Astrocyte (in vitro differentiated cells and primary cell): ENCODE data around the gene SLC18A2. TPM values are rescaled to one million over a fixed set of nuclear protein-coding genes. Genes with fewer than 3 reads are reported as not detected.

Experiments
- DNase-seq: peaks from one replicate; pipeline ENCODE4 v3.0.0-alpha.2; 2010; ENCODE audit warnings: low read depth
- FAIRE-seq: peaks from 2 replicates; lab custom pipeline; 2011; peaks lifted over from hg19 to GRCh38; lab: Jason Lieb, UNC
- H2AFZ ChIP-seq: 2 replicates; pipeline ENCODE4 v1.6.0; 2012; ENCODE audit warnings: low read depth, low read length, inconsistent platforms
- H3K27ac ChIP-seq: 2 replicates; pipeline ENCODE4 v1.5.1; 2011; ENCODE audit warnings: low read depth, low read length, inconsistent platforms
- H3K27me3 ChIP-seq: 2 replicates; pipeline ENCODE4 v1.6.0; 2011; ENCODE audit warnings: low read length, inconsistent platforms; ENCODE audit not compliant: insufficient read depth
- H3K36me3 ChIP-seq: 2 replicates; pipeline ENCODE4 v1.5.1; 2011; ENCODE audit warnings: low read length, inconsistent platforms; ENCODE audit not compliant: insufficient read depth
- H3K4me1 ChIP-seq: 2 replicates; pipeline ENCODE4 v1.5.1; 2011; ENCODE audit warnings: low read length, inconsistent platforms; ENCODE audit not compliant: insufficient read depth
- H3K4me2 ChIP-seq: 2 replicates; pipeline ENCODE4 v1.6.0; 2012; ENCODE audit warnings: low read length, inconsistent platforms
- H3K4me3 ChIP-seq: 2 replicates; pipeline ENCODE4 v1.5.1; 2011; ENCODE audit warnings: low read depth, mild to moderate bottlenecking, low read length, inconsistent platforms; ENCODE audit not compliant: insufficient read depth
- H3K79me2 ChIP-seq: 2 replicates; pipeline ENCODE4 v1.6.0; 2012; ENCODE audit warnings: mild to moderate bottlenecking, low read length, inconsistent platforms; ENCODE audit not compliant: insufficient read depth
- H3K9ac ChIP-seq: 2 replicates; pipeline ENCODE4 v1.6.0; 2012; ENCODE audit warnings: mild to moderate bottlenecking, low read length, inconsistent platforms
- H3K9me3 ChIP-seq: 2 replicates; pipeline ENCODE4 v1.5.1; 2012; ENCODE audit warnings: low read depth, mild to moderate bottlenecking, low read length, inconsistent platforms; ENCODE audit not compliant: insufficient read depth
- H4K20me1 ChIP-seq: 2 replicates; pipeline ENCODE4 v1.6.0; 2012; ENCODE audit warnings: low read length, inconsistent platforms; ENCODE audit not compliant: insufficient read depth
- H3K27ac Mint-ChIP-seq: one replicate; pipeline ENCODE4 v1.8.0; 2021; ENCODE audit warnings: mild to moderate bottlenecking, mixed read lengths; ENCODE audit not compliant: unreplicated experiment
- H3K27me3 Mint-ChIP-seq: one replicate; pipeline ENCODE4 v1.8.0; 2021; ENCODE audit warnings: low read depth, mixed read lengths; ENCODE audit not compliant: unreplicated experiment
- H3K36me3 Mint-ChIP-seq: one replicate; pipeline ENCODE4 v1.8.0; 2021; ENCODE audit warnings: low read depth, mixed read lengths; ENCODE audit not compliant: unreplicated experiment
- H3K4me1 Mint-ChIP-seq: one replicate; pipeline ENCODE4 v1.8.0; 2021; ENCODE audit warnings: low read depth, mixed read lengths; ENCODE audit not compliant: unreplicated experiment
- H3K4me3 Mint-ChIP-seq: one replicate; pipeline ENCODE4 v1.8.0; 2021; ENCODE audit warnings: mild to moderate bottlenecking, moderate library complexity, mixed read lengths; ENCODE audit not compliant: unreplicated experiment
- H3K9me3 Mint-ChIP-seq: one replicate; pipeline ENCODE4 v1.8.0; 2021; ENCODE audit warnings: mild to moderate bottlenecking, mixed read lengths; ENCODE audit not compliant: unreplicated experiment
- EZH2 ChIP-seq: IDR thresholded peaks from 2 replicates; pipeline ENCODE4 v1.6.1; 2012; ENCODE audit warnings: mild to moderate bottlenecking, low read length, inconsistent platforms; ENCODE audit not compliant: insufficient read depth
- total RNA-seq: library from RNA; stranded (reverse); gene quantifications from 2 replicates; pipeline ENCODE4 v1.2.1, GENCODE V29; 2021
- TF ChIP-seq, protein P1 (sequence below): IDR thresholded peaks from 2 replicates; pipeline ENCODE4 v1.5.1; 2011; ENCODE audit warnings: low read depth, mild to moderate bottlenecking, inconsistent platforms, low read length, moderate library complexity; ENCODE audit not compliant: insufficient read depth

SLC18A2 gene
- total RNA-seq, 1 donor from 2014 or later = not detected

DNA sequence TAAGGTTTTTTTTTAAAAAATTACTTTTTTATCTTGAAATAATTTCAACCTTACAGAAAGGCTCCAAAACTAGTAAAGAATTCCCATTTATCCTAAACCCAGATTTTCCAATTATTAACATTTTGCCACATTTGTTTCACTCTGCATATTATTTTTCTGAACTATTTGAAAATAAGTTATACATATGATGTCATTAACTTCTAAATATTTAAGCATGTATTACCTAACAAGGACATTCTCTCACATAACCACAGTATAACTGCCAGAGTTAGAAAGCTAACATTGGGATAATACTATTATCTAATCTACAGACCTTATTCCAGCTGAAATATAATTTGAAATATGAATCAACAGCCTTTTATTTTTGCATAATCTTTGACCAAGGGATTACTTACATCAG is 65.8 kb downstream of the SLC18A2 start:
- H3K27ac Mint-ChIP-seq = no peak overlapping the region

DNA sequence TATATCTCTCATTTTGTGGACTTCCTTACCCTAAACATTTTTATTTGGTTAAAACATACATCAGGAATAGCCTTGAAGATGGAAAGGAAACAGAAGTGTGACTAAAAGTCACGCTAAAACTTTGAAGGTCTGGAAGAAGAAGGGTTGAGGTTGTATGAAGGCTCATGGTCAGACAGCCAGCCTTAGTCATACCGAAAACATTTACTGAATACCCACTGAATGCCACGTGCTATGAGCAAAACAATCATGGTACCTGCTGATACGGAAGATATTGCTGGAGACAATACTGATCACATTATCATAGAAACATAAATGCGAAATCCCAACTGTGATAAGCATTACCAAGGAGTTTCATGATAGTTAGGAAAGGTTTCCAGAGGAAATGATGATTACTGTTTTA is 70.3 kb downstream of the SLC18A2 start:
- H3K27me3 ChIP-seq = no peaks in the 10 kb centered on the region
- no peak overlapping the region for H3K4me2 ChIP-seq
- peaks cover 5% of the 10 kb centered on the region for H3K79me2 ChIP-seq
- Mint-ChIP-seq H3K9me3 (no peaks in the 10 kb centered on the region), H3K27ac (no peak overlapping the region), H3K36me3 (peaks cover 3% of the 10 kb centered on the region), H3K4me1 (peaks cover 9% of the 10 kb centered on the region), H3K4me3 (no peak overlapping the region), H3K27me3 (no peaks in the 10 kb centered on the region)
- no peaks in the 10 kb centered on the region for H3K36me3 ChIP-seq
- no peaks in the 10 kb centered on the region for H3K4me1 ChIP-seq
- H3K9me3 ChIP-seq = no peaks in the 10 kb centered on the region
- no peak overlapping the region for H2AFZ ChIP-seq
- H3K9ac ChIP-seq = no peak overlapping the region
- peaks cover 22% of the 10 kb centered on the region for H4K20me1 ChIP-seq
- H3K27ac ChIP-seq = no peak overlapping the region
- no peak for FAIRE-seq
- TF ChIP-seq, protein P1, sequence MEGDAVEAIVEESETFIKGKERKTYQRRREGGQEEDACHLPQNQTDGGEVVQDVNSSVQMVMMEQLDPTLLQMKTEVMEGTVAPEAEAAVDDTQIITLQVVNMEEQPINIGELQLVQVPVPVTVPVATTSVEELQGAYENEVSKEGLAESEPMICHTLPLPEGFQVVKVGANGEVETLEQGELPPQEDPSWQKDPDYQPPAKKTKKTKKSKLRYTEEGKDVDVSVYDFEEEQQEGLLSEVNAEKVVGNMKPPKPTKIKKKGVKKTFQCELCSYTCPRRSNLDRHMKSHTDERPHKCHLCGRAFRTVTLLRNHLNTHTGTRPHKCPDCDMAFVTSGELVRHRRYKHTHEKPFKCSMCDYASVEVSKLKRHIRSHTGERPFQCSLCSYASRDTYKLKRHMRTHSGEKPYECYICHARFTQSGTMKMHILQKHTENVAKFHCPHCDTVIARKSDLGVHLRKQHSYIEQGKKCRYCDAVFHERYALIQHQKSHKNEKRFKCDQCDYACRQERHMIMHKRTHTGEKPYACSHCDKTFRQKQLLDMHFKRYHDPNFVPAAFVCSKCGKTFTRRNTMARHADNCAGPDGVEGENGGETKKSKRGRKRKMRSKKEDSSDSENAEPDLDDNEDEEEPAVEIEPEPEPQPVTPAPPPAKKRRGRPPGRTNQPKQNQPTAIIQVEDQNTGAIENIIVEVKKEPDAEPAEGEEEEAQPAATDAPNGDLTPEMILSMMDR = no peak
- no peak for TF ChIP-seq EZH2
- H3K4me3 ChIP-seq = no peak overlapping the region
- peak; percentile 6 for DNase-seq

More for the DNA sequence above, 65.8 kb downstream of the SLC18A2 start:
- peaks cover 3% of the 10 kb centered on the region for H3K9me3 ChIP-seq
- no peaks in the 10 kb centered on the region for H3K36me3 ChIP-seq
- TF ChIP-seq, protein P1 = no peak
- no peak for TF ChIP-seq EZH2
- no peak overlapping the region for H3K27ac ChIP-seq
- H3K27me3 Mint-ChIP-seq = no peaks in the 10 kb centered on the region
- no peak overlapping the region for H3K4me3 Mint-ChIP-seq
- no peak overlapping the region for H3K9ac ChIP-seq
- no peaks in the 10 kb centered on the region for H3K4me1 ChIP-seq
- peaks cover 19% of the 10 kb centered on the region for H3K36me3 Mint-ChIP-seq
- H3K4me2 ChIP-seq = no peak overlapping the region
- H3K27me3 ChIP-seq = no peaks in the 10 kb centered on the region
- peaks cover 22% of the 10 kb centered on the region for H4K20me1 ChIP-seq
- no peak overlapping the region for H2AFZ ChIP-seq
- DNase-seq (no peak), FAIRE-seq (no peak)
- no peak overlapping the region for H3K4me3 ChIP-seq
- H3K79me2 ChIP-seq = peaks cover 18% of the 10 kb centered on the region
- peaks cover 9% of the 10 kb centered on the region for H3K4me1 Mint-ChIP-seq
- H3K9me3 Mint-ChIP-seq = peaks cover 7% of the 10 kb centered on the region

DNA sequence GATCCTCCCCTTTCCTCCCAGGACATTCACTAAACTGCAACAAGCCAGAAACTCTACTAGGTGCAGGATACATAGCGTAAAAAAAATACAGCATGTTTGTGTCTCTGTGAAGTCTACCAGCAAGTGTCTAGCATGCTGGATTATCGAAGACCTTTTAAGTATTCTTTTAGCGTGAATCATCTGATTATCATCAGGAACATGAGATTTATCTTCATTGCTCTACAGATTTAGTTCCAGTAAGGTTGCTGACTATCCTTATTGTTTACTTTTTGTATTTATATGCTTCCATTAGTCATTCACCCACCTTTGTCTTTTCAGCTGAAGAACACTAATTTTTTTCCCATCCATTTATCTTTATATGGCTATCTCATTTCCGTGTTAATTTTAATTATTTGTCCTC is 71.5 kb downstream of the SLC18A2 start:
- Mint-ChIP-seq H3K4me3 (no peak overlapping the region), H3K27me3 (no peaks in the 10 kb centered on the region), H3K4me1 (peaks cover 9% of the 10 kb centered on the region), H3K9me3 (no peaks in the 10 kb centered on the region), H3K27ac (no peak overlapping the region), H3K36me3 (peaks cover 3% of the 10 kb centered on the region)
- H3K9me3 ChIP-seq = no peaks in the 10 kb centered on the region
- no peak overlapping the region for H3K9ac ChIP-seq
- H3K27ac ChIP-seq = no peak overlapping the region
- H3K36me3 ChIP-seq = no peaks in the 10 kb centered on the region
- peaks cover 5% of the 10 kb centered on the region for H3K79me2 ChIP-seq
- H3K4me2 ChIP-seq = no peak overlapping the region
- peaks cover 19% of the 10 kb centered on the region for H4K20me1 ChIP-seq
- no peak for FAIRE-seq
- no peak overlapping the region for H3K4me3 ChIP-seq
- DNase-seq = peak; percentile 6
- no peak overlapping the region for H2AFZ ChIP-seq
- H3K27me3 ChIP-seq = no peaks in the 10 kb centered on the region
- TF ChIP-seq, protein P1 = no peak
- no peak for TF ChIP-seq EZH2
- H3K4me1 ChIP-seq = no peaks in the 10 kb centered on the region
